Stimulated activated naive CD8-positive, alpha-beta T cell treated with anti-CD3 and anti-CD28 coated beads, Interleukin-15, Interleukin-2, amounts not matched to agents 100 ng/mL and 50 ng/mL, for 24 hours (primary cell): ENCODE measurements around the gene LCP2.

Experiments
- H3K27ac Mint-ChIP-seq: one replicate; pipeline ENCODE4 v1.8.0; 2021; ENCODE audit warnings: mild to moderate bottlenecking, mixed read lengths
- H3K27me3 Mint-ChIP-seq: one replicate; pipeline ENCODE4 v1.8.0; 2021; ENCODE audit warnings: mixed read lengths
- H3K36me3 Mint-ChIP-seq: one replicate; pipeline ENCODE4 v1.8.0; 2021; ENCODE audit warnings: low read depth, mixed read lengths
- H3K4me1 Mint-ChIP-seq: one replicate; pipeline ENCODE4 v1.8.0; 2021; ENCODE audit warnings: low read depth, mixed read lengths
- H3K4me3 Mint-ChIP-seq: one replicate; pipeline ENCODE4 v1.8.0; 2021; ENCODE audit warnings: mild to moderate bottlenecking, mixed read lengths
- H3K9me3 Mint-ChIP-seq: one replicate; pipeline ENCODE4 v1.8.0; 2021; ENCODE audit warnings: mixed read lengths

LCP2 gene

DNA sequence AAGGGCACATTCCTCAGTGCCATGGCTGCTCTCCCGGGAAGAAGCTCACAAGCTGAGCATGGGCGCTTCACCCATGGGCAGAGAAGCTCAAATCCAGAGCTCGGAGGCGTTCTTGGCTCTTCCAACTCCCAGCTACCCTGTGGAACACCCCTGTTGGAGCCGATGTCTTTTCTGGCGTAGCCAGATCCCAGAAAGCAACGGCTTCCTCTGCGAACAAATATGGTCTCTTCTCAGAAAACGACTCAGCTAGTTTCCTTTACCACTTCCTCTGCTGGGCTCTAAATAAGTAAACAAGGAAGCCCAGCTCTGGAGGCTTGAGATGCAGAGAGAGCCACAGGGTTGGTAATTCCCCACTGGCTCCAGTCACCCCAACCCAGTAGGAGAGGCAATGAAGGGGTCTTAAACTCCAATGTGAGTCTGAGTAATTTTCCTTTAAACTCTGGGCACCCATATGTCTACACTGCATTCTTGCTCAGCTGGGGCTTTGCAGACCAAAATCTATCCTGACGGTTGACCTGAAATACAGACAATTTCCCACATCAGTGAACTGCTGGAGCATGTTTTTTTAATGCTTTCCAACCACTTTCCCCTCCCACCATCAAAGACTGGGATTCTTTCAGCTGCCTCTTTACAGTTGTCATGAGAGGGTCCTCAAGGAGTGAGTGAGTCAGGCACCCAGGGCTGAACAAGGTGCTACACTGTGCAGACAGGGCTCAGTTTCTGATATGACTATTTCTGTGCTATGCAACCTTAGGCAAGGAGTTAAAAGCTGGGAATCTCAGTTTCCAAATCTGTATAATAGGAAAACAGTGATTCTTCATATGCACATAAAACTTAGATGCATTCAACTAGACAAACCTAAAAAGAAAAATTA lies at the start of gene LCP2:
Gene LCP2, minus strand, starts transcription at position 189 of the 874 bp plus-strand sequence. Its CDS starts 166 bp downstream, at position 23.
- Mint-ChIP-seq H3K9me3 (no peaks in the 10 kb centered on the region), H3K4me1 (peaks cover 84% of the 10 kb centered on the region), H3K27me3 (no peaks in the 10 kb centered on the region), H3K36me3 (peaks cover 48% of the 10 kb centered on the region), H3K27ac (peak within 1 kb of the TSS; percentile 95), H3K4me3 (peak within 1 kb of the TSS; percentile 99)

DNA sequence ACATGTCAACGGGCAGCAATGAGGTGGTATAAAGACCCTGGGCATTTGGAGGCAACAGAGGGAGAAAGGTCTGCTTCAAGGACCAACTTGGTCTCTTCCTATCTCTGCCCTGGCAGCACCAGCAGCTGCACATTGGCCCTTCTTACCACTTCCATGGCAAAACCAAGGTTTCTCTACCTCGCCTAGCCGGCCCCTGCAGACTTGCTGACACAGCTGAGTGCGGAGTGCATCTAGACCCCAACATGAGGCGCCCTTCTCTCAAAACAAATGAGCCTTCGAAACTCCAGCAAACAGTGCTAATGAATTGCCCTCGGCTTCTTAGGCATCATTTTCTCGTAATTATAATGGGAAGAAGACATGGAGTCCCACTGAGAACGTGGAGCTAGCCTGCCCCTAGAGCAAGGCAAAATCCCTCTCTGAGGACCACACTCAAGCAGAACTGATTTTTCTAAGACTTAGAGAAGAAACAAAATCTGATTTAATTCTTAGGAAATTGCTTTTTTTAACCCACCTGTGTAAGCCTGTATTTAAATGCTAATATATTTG lies 49.5 kb upstream of the LCP2 start:
- Mint-ChIP-seq H3K4me3 (no peak overlapping the region), H3K27me3 (peaks cover 10% of the 10 kb centered on the region), H3K27ac (no peak overlapping the region), H3K9me3 (no peaks in the 10 kb centered on the region), H3K36me3 (no peaks in the 10 kb centered on the region), H3K4me1 (no peaks in the 10 kb centered on the region)

DNA sequence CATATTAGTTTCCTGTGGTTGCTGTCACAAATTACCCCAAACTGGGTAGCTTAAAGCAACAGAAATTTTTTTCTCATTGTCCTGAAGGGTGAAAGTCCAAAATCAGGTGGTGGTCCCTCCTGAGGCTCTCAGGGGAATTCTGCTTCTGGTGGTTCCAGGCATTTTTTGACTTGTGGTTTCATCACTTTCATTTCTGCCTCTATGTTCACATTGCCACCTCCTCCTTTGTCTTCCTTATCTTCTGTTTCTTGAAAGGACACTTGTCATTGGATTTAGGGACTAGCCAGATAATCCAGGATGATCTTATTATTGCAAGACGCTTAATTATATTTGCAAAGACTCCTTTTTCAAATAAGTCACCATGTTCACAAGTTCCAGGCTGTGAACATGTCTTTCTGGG lies 48.4 kb upstream of the LCP2 start:
- peaks cover 10% of the 10 kb centered on the region for H3K27me3 Mint-ChIP-seq
- H3K9me3 Mint-ChIP-seq: no peaks in the 10 kb centered on the region
- H3K36me3 Mint-ChIP-seq: no peaks in the 10 kb centered on the region
- H3K4me1 Mint-ChIP-seq: no peaks in the 10 kb centered on the region
- no peak overlapping the region for H3K4me3 Mint-ChIP-seq
- H3K27ac Mint-ChIP-seq: no peak overlapping the region

DNA sequence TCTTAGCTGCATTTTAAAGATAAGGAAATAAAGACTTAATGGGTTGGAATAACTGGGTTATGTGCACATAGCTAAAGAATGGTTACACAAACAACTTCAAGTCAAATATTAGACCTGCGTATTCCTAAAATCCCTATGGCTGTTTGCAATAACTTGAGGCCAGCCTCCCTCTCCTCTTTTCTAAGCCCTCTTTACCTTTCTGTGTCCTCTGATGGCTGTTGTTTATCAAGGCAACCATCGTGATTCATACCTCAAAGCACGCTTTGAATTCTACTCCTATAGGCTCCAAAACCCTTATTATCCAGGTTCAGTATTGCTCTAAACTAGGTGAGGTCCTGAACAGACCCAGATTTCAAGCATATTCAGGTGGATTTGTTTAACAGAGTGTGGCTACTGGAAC lies 45.6 kb upstream of the LCP2 start:
- Mint-ChIP-seq H3K27me3 (peaks cover 4% of the 10 kb centered on the region), H3K36me3 (no peaks in the 10 kb centered on the region), H3K4me1 (no peaks in the 10 kb centered on the region), H3K27ac (no peak overlapping the region), H3K9me3 (no peaks in the 10 kb centered on the region), H3K4me3 (no peak overlapping the region)

DNA sequence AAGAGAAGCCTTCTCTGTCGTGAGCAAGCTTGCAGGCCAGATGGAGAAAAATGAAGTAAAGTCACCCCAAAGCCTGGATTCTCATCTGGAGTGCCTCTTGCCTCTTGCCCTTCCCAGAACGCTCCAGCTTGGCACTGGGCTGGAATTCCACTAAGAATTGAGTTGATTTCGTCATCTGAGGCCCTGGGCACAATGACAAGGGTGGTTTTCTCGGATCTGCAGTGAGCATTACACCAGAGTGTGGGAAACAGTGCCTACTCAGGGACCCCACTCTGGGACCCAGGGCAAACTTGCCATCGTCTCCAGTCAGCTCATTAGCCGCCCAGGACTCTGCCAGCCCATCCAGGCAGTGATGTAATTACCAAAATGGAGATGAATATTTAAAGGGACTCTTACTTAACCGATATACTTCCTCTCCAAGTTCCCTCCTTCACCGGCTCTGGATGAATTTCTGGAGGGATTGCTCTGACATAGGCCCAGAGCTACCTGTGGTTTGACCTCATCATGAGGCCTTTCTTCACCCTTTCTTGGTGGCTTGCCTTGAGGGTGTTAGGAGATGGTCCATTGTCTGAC lies 44.7 kb upstream of the LCP2 start:
- no peaks in the 10 kb centered on the region for H3K9me3 Mint-ChIP-seq
- H3K27me3 Mint-ChIP-seq: no peaks in the 10 kb centered on the region
- H3K4me1 Mint-ChIP-seq: no peaks in the 10 kb centered on the region
- H3K27ac Mint-ChIP-seq: no peak overlapping the region
- H3K36me3 Mint-ChIP-seq: no peaks in the 10 kb centered on the region
- no peak overlapping the region for H3K4me3 Mint-ChIP-seq

DNA sequence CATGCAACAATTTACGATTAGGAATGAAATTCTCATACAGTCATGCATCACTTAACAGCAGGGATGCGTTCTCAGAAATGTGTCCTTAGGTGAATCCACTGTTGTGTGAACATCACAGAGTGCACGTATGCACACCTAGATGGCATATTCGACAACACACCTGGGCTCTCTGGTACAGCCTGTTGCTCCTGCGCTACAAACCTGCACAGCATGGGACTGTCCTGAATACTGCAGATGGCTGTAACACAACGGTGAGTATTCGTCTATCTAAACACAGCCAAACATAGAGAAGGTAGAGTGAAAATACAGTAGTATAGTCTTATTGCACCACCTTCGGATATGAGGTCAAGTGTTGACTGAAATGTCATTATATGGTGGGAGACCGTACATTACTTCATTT lies 44.0 kb upstream of the LCP2 start:
- Mint-ChIP-seq H3K36me3 (no peaks in the 10 kb centered on the region), H3K4me3 (no peak overlapping the region), H3K9me3 (no peaks in the 10 kb centered on the region), H3K27ac (no peak overlapping the region), H3K4me1 (no peaks in the 10 kb centered on the region), H3K27me3 (no peaks in the 10 kb centered on the region)

DNA sequence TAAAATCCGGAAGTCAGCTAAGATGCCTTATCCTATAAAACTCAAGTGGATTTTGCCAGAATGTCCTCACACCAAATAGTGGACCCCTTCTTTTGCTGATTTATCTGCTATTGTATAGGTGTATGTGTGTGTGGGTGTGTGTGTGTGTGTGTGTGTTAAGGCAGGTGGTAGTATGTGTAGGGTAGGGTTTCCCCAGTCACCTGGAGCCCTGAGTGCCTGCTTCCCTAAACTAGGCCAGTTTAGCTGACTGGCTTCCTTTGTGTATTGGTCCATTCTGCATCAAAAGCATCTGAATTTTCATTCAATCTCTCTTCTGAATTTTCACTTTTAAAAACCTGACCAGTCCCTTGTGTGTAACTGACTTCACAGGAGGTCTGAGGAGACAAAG lies 42.2 kb upstream of the LCP2 start:
- Mint-ChIP-seq H3K4me1 (no peaks in the 10 kb centered on the region), H3K27ac (no peak overlapping the region)

DNA sequence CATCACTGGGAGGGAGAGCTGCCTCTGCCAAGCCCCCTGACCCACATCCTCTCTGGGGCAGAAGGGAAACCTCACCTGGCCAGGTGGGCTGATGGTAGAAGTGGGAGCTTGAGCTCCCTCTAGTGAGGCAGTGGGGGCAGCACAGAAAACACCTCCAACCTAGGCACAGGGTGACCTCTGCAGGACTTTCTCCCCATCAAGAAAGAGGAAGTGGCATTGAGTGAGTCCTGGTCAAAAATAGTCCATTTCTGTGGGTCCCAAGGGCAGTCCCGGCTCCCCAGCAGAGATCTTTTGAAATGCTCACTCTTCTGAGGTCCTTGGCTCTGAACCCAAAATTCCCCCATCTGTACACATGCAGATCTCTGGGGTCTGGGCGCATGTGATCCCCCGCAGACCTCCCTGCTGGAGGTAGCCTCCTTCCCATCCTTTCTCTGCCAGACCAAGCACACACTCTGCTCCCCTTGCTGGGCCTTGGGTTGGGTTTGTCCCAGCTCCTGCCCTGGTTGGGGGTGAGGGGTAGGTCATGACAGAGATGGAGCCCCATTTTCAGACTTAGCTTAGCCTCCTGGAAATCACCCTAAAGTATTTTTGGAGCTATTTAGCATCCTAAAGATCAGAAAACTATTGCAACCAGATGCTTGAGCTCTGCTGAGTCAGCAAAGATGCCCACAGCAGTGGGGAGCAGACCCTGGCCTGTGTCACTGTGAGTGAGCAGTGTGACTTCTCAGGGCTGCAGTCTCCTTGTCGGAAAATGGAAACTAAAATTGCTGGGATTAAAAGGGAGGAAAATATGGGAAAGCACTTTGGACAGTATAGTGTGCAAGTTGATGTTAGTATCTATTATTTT lies 41.6 kb upstream of the LCP2 start:
- no peaks in the 10 kb centered on the region for H3K27me3 Mint-ChIP-seq
- H3K36me3 Mint-ChIP-seq: no peaks in the 10 kb centered on the region
- H3K4me1 Mint-ChIP-seq: no peaks in the 10 kb centered on the region
- H3K4me3 Mint-ChIP-seq: no peak overlapping the region
- H3K9me3 Mint-ChIP-seq: no peaks in the 10 kb centered on the region
- H3K27ac Mint-ChIP-seq: peak overlapping the region; percentile 60

More for the DNA sequence above, 42.2 kb upstream of the LCP2 start:
- Mint-ChIP-seq H3K27me3 (no peaks in the 10 kb centered on the region), H3K4me3 (no peak overlapping the region), H3K9me3 (no peaks in the 10 kb centered on the region), H3K36me3 (no peaks in the 10 kb centered on the region)

DNA sequence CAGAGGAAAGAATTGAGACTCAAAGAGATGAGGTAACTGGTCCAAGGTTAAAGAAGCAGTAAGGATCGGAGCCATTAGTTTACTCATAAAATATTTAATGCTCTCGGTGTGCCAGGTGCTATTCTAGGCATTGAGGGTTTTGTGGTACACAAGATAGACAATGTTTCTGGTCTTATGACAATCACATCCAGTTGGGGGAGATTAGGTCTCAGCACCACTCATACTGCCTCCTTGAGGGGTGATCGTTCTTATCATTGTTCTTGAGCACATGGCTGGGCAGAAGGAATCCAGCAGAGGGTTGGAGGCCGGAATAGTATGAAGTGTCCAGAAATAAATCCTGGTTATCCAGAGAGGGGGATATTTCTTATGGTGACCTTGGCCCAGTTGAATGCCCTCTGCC lies 40.7 kb upstream of the LCP2 start:
- no peak overlapping the region for H3K4me3 Mint-ChIP-seq
- no peaks in the 10 kb centered on the region for H3K4me1 Mint-ChIP-seq
- H3K36me3 Mint-ChIP-seq: no peaks in the 10 kb centered on the region
- no peak overlapping the region for H3K27ac Mint-ChIP-seq
- no peaks in the 10 kb centered on the region for H3K9me3 Mint-ChIP-seq
- no peaks in the 10 kb centered on the region for H3K27me3 Mint-ChIP-seq

DNA sequence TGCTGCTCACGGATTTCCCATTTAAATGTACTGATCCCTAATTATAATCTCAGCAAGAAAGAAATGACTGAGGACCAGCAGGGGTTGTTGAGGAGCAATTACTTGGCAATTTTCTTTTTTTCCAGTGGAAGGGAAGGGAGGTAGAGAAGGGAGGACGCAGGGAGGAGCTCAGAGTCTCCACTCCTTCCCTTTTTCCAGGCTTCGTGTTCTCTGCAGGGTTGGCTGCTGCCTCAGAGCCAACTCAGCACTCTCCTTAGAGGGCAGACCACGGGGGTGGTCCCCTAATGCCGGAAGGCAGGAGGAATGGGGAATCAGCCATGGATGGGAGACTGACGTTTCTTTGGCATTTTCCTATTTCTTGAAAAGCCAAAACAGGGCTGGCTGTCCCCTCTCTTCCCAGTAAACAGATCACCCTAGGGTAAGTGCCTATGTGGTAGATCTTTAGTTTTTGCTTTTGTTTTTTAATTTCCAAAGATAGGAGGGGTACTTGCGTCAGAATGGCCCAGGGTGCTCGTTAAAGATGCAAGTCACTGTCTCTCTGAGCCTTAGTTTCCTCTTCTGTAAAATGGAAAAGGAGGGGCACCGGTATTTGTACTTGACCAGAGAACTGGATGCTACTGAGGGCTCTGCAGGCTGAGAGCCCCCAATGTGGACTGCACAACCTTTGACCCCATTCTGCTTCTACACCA lies 39.6 kb upstream of the LCP2 start:
- Mint-ChIP-seq H3K4me3 (no peak overlapping the region), H3K27me3 (no peaks in the 10 kb centered on the region), H3K27ac (peak overlapping the region; percentile 92), H3K36me3 (no peaks in the 10 kb centered on the region), H3K9me3 (no peaks in the 10 kb centered on the region), H3K4me1 (no peaks in the 10 kb centered on the region)

DNA sequence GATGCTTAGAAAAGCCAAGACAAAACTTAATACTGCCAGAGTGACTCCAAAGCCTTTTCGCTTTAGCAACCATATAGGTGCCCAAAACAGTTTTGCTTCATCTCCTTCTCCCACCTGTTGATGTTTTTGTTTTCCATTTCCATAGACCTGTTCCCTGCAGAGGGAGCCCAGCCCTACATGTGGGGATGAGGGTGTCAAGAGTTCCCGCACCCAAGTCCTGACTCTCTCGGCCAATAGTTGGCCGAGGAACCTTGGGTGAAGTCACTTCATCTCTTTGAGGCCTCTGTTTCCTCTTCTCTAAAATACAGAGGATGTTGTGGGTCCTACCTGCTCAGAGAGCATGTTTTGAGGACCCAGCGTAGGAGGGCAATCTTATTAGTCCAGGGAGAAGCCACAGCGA lies 38.5 kb upstream of the LCP2 start:
- no peaks in the 10 kb centered on the region for H3K27me3 Mint-ChIP-seq
- H3K9me3 Mint-ChIP-seq: no peaks in the 10 kb centered on the region
- H3K36me3 Mint-ChIP-seq: no peaks in the 10 kb centered on the region
- peak overlapping the region; percentile 51 for H3K4me3 Mint-ChIP-seq
- H3K4me1 Mint-ChIP-seq: no peaks in the 10 kb centered on the region
- peak overlapping the region; percentile 92 for H3K27ac Mint-ChIP-seq

DNA sequence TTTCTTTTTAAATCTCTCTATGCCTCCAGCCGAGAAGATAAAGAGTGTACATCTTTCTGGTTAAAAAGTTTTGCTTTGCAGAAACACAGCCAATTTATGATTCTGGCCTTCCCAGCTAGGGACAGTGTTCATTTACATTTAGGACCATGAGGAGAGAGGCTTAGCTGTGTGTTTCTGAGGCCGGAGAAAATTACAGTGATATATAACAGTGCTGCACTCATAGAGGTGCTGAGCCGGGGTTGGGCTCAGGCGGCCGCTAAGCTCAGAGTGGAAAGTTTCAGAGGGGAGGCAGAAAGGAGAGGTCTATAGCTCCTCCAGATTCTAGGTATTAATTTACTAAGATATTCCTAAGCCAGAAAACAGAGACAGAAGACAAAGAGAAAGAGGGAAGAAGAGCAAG lies 37.0 kb upstream of the LCP2 start:
- no peaks in the 10 kb centered on the region for H3K36me3 Mint-ChIP-seq
- no peak overlapping the region for H3K27ac Mint-ChIP-seq
- H3K9me3 Mint-ChIP-seq: no peaks in the 10 kb centered on the region
- H3K4me3 Mint-ChIP-seq: no peak overlapping the region
- no peaks in the 10 kb centered on the region for H3K4me1 Mint-ChIP-seq
- no peaks in the 10 kb centered on the region for H3K27me3 Mint-ChIP-seq

DNA sequence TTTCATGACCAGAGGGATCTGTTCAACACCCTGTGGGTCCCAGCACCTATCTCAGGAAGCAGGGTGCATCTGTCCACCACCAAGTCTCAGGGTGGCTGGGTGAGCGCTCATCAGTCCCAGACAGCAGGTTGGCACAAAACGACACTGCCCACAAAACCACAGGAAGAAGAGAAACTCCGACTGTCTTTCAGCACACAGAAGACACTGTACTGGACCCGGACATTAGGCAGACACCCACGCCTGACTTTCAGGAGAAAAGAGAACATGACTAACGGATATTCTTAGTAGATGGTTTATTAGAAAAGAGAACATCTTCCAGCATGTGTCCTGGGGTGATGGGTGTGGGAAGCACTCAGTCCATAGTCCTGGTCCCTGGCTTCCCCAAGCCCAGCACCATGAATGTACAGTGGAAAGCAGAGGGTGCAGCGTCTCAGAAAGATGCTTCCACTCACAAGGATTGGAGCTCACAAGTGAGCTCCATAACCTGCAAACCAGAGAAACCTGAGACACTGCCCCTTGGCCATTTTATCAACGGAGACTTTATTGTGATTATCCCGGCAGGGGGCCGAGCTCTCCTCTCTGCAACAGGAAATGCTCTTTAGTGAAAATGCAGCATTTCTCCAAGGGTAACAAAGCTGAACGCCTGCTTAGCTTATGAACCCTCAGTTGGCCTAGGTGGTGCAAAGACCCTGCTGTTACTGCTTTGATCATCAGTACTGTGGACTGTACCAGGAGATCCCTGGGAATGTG lies 35.8 kb upstream of the LCP2 start:
- Mint-ChIP-seq H3K4me3 (no peak overlapping the region), H3K36me3 (no peaks in the 10 kb centered on the region), H3K27me3 (no peaks in the 10 kb centered on the region), H3K4me1 (no peaks in the 10 kb centered on the region), H3K9me3 (no peaks in the 10 kb centered on the region), H3K27ac (no peak overlapping the region)

DNA sequence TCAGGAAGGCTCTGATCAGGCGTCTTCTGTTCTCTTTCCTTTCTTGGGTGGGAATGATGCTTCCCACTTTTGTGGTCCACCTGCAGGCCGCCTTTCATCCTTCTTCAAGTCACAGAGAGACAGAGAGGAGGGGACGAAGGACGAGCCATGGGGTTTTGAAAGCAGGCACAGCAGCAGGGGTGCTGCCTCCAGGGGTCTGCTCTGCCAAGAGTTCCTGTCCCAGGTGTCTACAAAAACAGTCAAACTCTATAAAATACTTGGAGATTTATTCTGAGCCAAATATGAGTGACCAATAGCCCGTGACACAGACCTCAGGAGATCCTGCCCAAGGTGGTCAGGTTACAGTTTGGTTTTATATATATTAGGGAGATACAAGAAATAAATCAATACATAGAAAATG lies 34.5 kb upstream of the LCP2 start:
- Mint-ChIP-seq H3K27me3 (no peaks in the 10 kb centered on the region), H3K4me3 (no peak overlapping the region), H3K9me3 (no peaks in the 10 kb centered on the region), H3K27ac (no peak overlapping the region), H3K4me1 (no peaks in the 10 kb centered on the region), H3K36me3 (no peaks in the 10 kb centered on the region)
